Measurements from ENCODE around the gene ACVR2A. TPM values are rescaled to one million over a fixed set of nuclear protein-coding genes. Genes with fewer than 3 reads are reported as not detected.

The ACVR2A gene
- polyA plus RNA-seq, 1 of the 3 experiments (the other 2 are of a cell fraction), result 1.6 TPM

GRCh38 chr2:147884830-147885229 is 40.0 kb downstream of the ACVR2A start:
- peak overlapping the region; percentile 34; the same call in 1 of the 2 replicates for H3K4me2 ChIP-seq
- ChIA-PET POLR2A (no interaction called here), CTCF (no interaction called here)
- H3F3A ChIP-seq (replicated peaks; ENCODE audit: insufficient read depth), result no peaks in the 10 kb centered on the region
- TF ChIP-seq RFX5 (IDR thresholded peaks at IDR 0.05; ENCODE audit: low read length) (no peak), JUND (IDR thresholded peaks at IDR 0.05) (no peak), RCOR1 (IDR thresholded peaks at IDR 0.05; ENCODE audit: low read length) (no peak), ELF1 (IDR thresholded peaks at IDR 0.05) (no peak), SIN3A (IDR thresholded peaks at IDR 0.05; ENCODE audit: borderline replicate concordance, low read depth, low read length) (no peak), MEF2A (IDR thresholded peaks at IDR 0.05; ENCODE audit: borderline replicate concordance, low read depth) (no peak), USF2 (IDR thresholded peaks at IDR 0.05; ENCODE audit: borderline replicate concordance, low read depth, low read length) (no peak), EZH2phosphoT487 (IDR thresholded peaks at IDR 0.05; ENCODE audit: borderline replicate concordance, low read depth) (no peak), RXRA (IDR thresholded peaks at IDR 0.05; ENCODE audit: borderline replicate concordance, low read depth) (no peak)
- H3K9me3 ChIP-seq, result no peaks in the 10 kb centered on the region
- H3K27me3 ChIP-seq (ENCODE audit: insufficient read depth), result no peaks in the 10 kb centered on the region
- no peak overlapping the region for H2AFZ ChIP-seq (ENCODE audit: low read depth)
- no peak overlapping the region for H3K4me3 ChIP-seq (ENCODE audit: low read depth in 2 of 2, low read length in 1 of 2)
- H3K4me1 ChIP-seq (ENCODE audit: control insufficient read depth in 1 of 2, insufficient read depth in 2 of 2, low read depth in 1 of 2, low read length in 1 of 2), result no peaks in the 10 kb centered on the region; a peak in 1 of 4 replicates
- H3K36me3 ChIP-seq (replicated peaks in 1 of 2; ENCODE audit: control insufficient read depth in 1 of 2, insufficient read depth in 2 of 2, low read length in 1 of 2), result no peaks in the 10 kb centered on the region
- H3K9me2 ChIP-seq, result no peaks in the 10 kb centered on the region
- peaks cover 4% of the 10 kb centered on the region for H3K79me2 ChIP-seq (ENCODE audit: insufficient read depth)
- peaks cover 4% of the 10 kb centered on the region; the same call in 1 of the 2 replicates for H4K20me1 ChIP-seq (ENCODE audit: insufficient read depth)
- H3K27ac ChIP-seq (ENCODE audit: low read depth in 2 of 2, low read length in 1 of 2), result no peak overlapping the region
- DNase-seq, result no peak
- H3K9ac ChIP-seq, result no peak overlapping the region

- Histone ChIP-seq H3K4me3 (ENCODE audit: low read depth in 2 of 2, low read length in 1 of 2) (no peak overlapping the region), H3K79me2 (ENCODE audit: insufficient read depth) (peaks cover 4% of the 10 kb centered on the region), H3K9me3 (no peaks in the 10 kb centered on the region), H3K4me2 (no peak overlapping the region), H3K9me2 (no peaks in the 10 kb centered on the region), H3K27ac (ENCODE audit: low read depth in 2 of 2, low read length in 1 of 2) (no peak overlapping the region), H3K9ac (no peak overlapping the region), H4K20me1 (ENCODE audit: insufficient read depth) (peaks cover 4% of the 10 kb centered on the region; the same call in 1 of the 2 replicates), H2AFZ (ENCODE audit: low read depth) (no peak overlapping the region), H3F3A (replicated peaks; ENCODE audit: insufficient read depth) (no peaks in the 10 kb centered on the region), H3K27me3 (ENCODE audit: insufficient read depth) (no peaks in the 10 kb centered on the region), H3K36me3 (replicated peaks in 1 of 2; ENCODE audit: control insufficient read depth in 1 of 2, insufficient read depth in 2 of 2, low read length in 1 of 2) (no peaks in the 10 kb centered on the region), H3K4me1 (ENCODE audit: control insufficient read depth in 1 of 2, insufficient read depth in 2 of 2, low read depth in 1 of 2, low read length in 1 of 2) (no peaks in the 10 kb centered on the region; a peak in 1 of 4 replicates)
- ChIA-PET POLR2A (no interaction called here), CTCF (no interaction called here)
- no peak for TF ChIP-seq YY1 (IDR thresholded peaks at IDR 0.05; ENCODE audit: low read depth)
- TF ChIP-seq MEF2A (IDR thresholded peaks at IDR 0.05; ENCODE audit: borderline replicate concordance, low read depth), result no peak
- no peak for TF ChIP-seq GATA2 (CRISPR knock-in tag; IDR thresholded peaks at IDR 0.05)
- 96% methylated on average over 2 of the region's 2 CpGs for WGBS (ENCODE audit: low lambda C conversion rate)
- no peak for DNase-seq
Observed at GRCh38 chr2:147886136-147886535, 41.3 kb downstream of the ACVR2A start.

GRCh38 chr2:147888680-147889079 is 43.9 kb downstream of the ACVR2A start:
- Histone ChIP-seq H3K27ac (ENCODE audit: low read depth in 2 of 2, low read length in 1 of 2) (no peak overlapping the region), H3K9ac (no peak overlapping the region), H2AFZ (ENCODE audit: low read depth) (no peak overlapping the region), H3K4me1 (ENCODE audit: control insufficient read depth in 1 of 2, insufficient read depth in 2 of 2, low read depth in 1 of 2, low read length in 1 of 2) (no peaks in the 10 kb centered on the region; a peak in 1 of 4 replicates), H3K27me3 (ENCODE audit: insufficient read depth) (no peaks in the 10 kb centered on the region), H3K4me3 (ENCODE audit: low read depth in 2 of 2, low read length in 1 of 2) (no peak overlapping the region), H3K4me2 (no peak overlapping the region), H3K79me2 (ENCODE audit: insufficient read depth) (no peaks in the 10 kb centered on the region; the same call in none of the 2 replicates), H4K20me1 (ENCODE audit: insufficient read depth) (peaks cover 4% of the 10 kb centered on the region; the same call in 1 of the 2 replicates), H3K36me3 (replicated peaks in 1 of 2; ENCODE audit: control insufficient read depth in 1 of 2, insufficient read depth in 2 of 2, low read length in 1 of 2) (no peaks in the 10 kb centered on the region), H3K9me3 (no peaks in the 10 kb centered on the region), H3F3A (replicated peaks; ENCODE audit: insufficient read depth) (no peaks in the 10 kb centered on the region), H3K9me2 (no peaks in the 10 kb centered on the region)
- CTCF ChIA-PET, result no interaction called here
- TF ChIP-seq USF1 (IDR thresholded peaks at IDR 0.05; ENCODE audit: borderline replicate concordance, low read depth) (no peak), TAF1 (IDR thresholded peaks at IDR 0.05; ENCODE audit: borderline replicate concordance, low read depth, low read length) (no peak), REST (IDR thresholded peaks at IDR 0.05; ENCODE audit: low read depth, low read length) (no peak)
- POLR2A ChIA-PET, result no interaction called here
- DNase-seq, result no peak
- WGBS (ENCODE audit: low lambda C conversion rate), result 88% methylated on average over 3 of the region's 3 CpGs

Data from SK-N-SH (cell line).